Activated CD4-positive, alpha-beta memory T cell treated with anti-CD3 and anti-CD28 coated beads for 36 hours (primary cell): Measurements from ENCODE around the gene MCM9. TPM values are rescaled to one million over a fixed set of nuclear protein-coding genes. Genes with fewer than 3 reads are reported as not detected.

Source experiments
- CTCF ChIA-PET: fragments of 350-600 bp; sonication (Branson Sonifier 250); formaldehyde crosslinking; loops from one replicate; lab custom pipeline; 2021; ENCODE audit warnings: antibody characterized with exemption, inconsistent platforms; lab: Charles Lee
- POLR2A ChIA-PET: fragments of 350-600 bp; sonication (Branson Sonifier 250); formaldehyde crosslinking; loops from one replicate; lab custom pipeline; 2021; ENCODE audit warnings: antibody characterized with exemption; lab: Charles Lee
- DNase-seq: peaks from one replicate; pipeline ENCODE4 v3.0.0-alpha.2; 2020
- H3K27ac Mint-ChIP-seq: one replicate; pipeline ENCODE4 v1.8.0; 2021; ENCODE audit warnings: mixed read lengths
- H3K27me3 Mint-ChIP-seq: one replicate; pipeline ENCODE4 v1.8.0; 2021; ENCODE audit warnings: mixed read lengths
- H3K36me3 Mint-ChIP-seq: one replicate; pipeline ENCODE4 v1.8.0; 2021; ENCODE audit warnings: mixed read lengths
- H3K4me1 Mint-ChIP-seq: one replicate; pipeline ENCODE4 v1.8.0; 2021; ENCODE audit warnings: low read depth, mixed read lengths
- H3K4me3 Mint-ChIP-seq: one replicate; pipeline ENCODE4 v1.8.0; 2021; ENCODE audit warnings: mild to moderate bottlenecking, mixed read lengths
- H3K9me3 Mint-ChIP-seq: one replicate; pipeline ENCODE4 v1.8.0; 2021; ENCODE audit warnings: mixed read lengths
- intact Hi-C: fragments of 100-400 bp; cut with micrococcal nuclease; formaldehyde crosslinking; loops from one replicate; pipeline ENCODE4 v1.15.1; 2023
- total RNA-seq, 2 experiments: library from RNA; stranded (reverse); gene quantifications; one replicate each; pipeline ENCODE4 v1.2.3, GENCODE V29; 2021

Gene MCM9
- 10 to 100 TPM; 14.4 to 14.7 TPM for total RNA-seq

DNA sequence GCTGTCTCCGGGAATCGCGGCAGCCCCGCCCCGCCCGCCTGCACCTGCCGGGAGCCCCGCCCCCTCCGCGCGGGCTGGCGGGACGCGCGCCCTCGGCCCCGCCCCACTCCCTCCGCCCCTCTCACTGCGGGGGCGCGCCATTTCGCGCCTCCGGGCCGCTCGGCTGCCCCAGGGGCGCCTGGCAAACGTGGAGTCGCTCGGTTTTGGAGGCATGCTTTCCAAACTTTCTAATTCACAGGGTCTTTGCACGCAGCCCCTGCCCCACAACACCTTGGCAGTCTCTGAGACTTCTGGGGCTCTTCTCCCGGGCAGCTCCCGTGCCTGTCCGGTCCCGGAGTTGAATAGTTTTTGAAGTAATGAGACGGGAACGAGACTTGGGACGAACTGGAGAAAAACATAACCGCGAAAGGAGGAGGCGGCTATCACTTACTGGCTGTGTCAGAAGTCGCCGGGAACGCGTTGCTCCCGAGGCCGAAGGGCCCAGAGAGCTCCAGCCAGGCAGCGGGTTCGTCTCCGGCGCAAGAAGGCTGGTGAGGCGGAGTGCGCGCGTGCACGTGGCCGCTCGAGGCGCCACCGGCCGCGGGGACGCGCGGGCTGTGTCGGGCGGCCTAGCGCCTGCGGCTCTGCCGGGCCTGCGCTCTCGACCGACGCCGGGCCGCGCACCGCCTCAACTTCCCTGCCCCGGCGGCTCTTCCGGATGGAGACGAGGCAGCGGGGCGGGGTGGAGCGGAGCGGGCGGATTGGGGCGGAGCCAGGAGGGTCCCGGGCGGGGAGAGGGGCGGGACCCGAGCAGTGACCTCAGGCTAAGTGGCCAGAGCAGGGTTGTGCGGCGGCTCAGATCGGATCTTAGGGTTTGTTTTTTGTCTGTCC lies at the start of gene MCM9:
TSS of gene MCM9 (minus strand) at position 699 of the 870 bp plus-strand sequence. CDS start 3,436 bp downstream, outside the sequence.
- ChIA-PET CTCF (interaction anchor here (1.1 to 2.3 kb wide), 4 partner anchors 29 to 176 kb away, joined by 3 to 12 read pairs (median 6); no protein-coding TSS in a partner anchor), POLR2A (interaction anchor here (0.6 to 2.0 kb wide), 6 partner anchors 37 to 145 kb away, joined by 3 to 10 read pairs (median 4); partner anchors contain the start of genes ASF1A and FAM184A)
- peaks cover 35% of the 10 kb centered on the region for H3K36me3 Mint-ChIP-seq
- H3K27ac Mint-ChIP-seq, result peak within 1 kb of the TSS; percentile 92
- peaks cover 5% of the 10 kb centered on the region for H3K9me3 Mint-ChIP-seq
- H3K27me3 Mint-ChIP-seq, result no peaks in the 10 kb centered on the region
- peaks cover 23% of the 10 kb centered on the region for H3K4me1 Mint-ChIP-seq
- peak within 1 kb of the TSS; percentile 81 for H3K4me3 Mint-ChIP-seq
- peak; percentile 94 for DNase-seq
- intact Hi-C loops, result loop anchor here (1.0 kb wide), 4 partner anchors 40 to 415 kb away; partner anchors contain the start of genes ASF1A and MAN1A1

DNA sequence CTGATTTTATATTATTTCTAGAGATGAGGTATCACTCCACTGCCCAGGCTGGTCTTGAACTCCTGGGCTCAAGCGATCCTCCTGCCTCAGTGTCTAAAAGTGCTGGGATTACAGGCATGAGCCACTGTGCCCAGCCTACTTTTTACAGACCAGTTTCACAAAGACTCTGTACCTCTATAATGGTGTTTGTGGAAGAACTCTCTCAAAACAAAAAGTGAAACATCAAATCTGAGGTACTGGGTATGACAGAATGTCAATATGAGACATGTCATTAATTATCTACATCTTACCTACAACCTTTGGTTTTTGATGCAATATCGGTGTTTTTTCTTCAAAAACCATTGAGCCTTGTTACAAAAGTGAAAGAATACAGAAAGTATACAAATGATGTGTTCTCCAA lies 49.4 kb upstream of the MCM9 start:
- DNase-seq, result no peak
- intact Hi-C loops, result no loop called here
- peaks cover 2% of the 10 kb centered on the region for H3K36me3 Mint-ChIP-seq
- CTCF ChIA-PET, result no interaction called here
- no peak overlapping the region for H3K27ac Mint-ChIP-seq
- POLR2A ChIA-PET, result no interaction called here
- no peak overlapping the region for H3K4me3 Mint-ChIP-seq
- H3K9me3 Mint-ChIP-seq, result no peaks in the 10 kb centered on the region
- H3K27me3 Mint-ChIP-seq, result no peaks in the 10 kb centered on the region
- no peaks in the 10 kb centered on the region for H3K4me1 Mint-ChIP-seq

DNA sequence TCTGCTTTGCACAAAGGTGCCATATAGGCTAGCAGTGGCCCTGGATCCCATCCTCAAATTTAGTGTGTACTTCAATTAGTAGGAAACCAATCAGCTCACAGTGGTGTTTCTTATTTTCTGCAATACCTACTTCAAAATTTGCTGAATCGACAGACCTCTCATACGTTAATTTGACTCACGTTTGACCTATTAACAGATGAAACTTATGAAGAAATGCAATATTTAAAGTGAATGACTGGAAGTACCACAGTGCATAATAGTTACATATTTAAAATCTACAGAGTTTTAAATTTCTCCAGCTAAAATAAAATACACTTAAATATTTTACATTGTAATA lies 47.6 kb upstream of the MCM9 start:
- Mint-ChIP-seq H3K27me3 (no peaks in the 10 kb centered on the region), H3K4me3 (no peak overlapping the region), H3K36me3 (peaks cover 11% of the 10 kb centered on the region), H3K9me3 (no peaks in the 10 kb centered on the region), H3K4me1 (no peaks in the 10 kb centered on the region), H3K27ac (no peak overlapping the region)
- POLR2A ChIA-PET, result no interaction called here
- intact Hi-C loops, result no loop called here
- DNase-seq, result no peak
- CTCF ChIA-PET, result interaction anchor here (1.1 kb wide), 1 partner anchor 128 kb away, joined by 3 read pairs; no protein-coding TSS in a partner anchor

DNA sequence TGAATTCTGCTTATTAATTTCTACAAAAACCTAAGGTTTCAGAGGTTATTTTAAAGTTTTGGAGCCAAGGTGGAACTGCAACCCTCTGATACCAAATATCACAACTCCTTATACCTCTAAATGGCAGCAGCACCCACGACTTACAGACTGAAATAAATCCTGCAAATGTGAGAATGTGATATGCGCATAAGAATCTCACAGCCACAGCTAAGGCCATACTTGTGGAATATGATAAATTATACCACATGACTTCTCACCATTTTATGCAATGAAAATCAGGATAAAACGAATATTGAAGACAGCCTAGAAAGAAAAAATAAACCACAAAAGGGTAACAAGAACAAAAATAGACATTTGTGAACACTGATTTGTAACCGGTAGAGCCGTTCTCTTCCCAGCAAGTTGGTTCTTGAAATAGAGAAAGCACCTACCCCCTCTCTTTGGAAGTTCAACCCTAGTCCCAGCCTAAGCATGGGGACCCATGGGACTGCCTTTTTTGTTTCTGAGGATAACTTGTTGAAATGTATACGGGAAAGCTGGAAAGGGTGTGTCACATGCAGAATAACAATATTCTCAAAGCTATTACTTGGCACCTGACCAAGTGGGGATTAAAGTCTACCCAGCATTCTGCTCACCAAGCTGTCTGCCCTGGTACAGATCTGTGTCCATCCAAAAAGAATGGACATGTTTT lies 47.1 kb upstream of the MCM9 start:
- Mint-ChIP-seq H3K36me3 (peaks cover 11% of the 10 kb centered on the region), H3K4me3 (no peak overlapping the region), H3K27me3 (no peaks in the 10 kb centered on the region), H3K27ac (no peak overlapping the region), H3K4me1 (no peaks in the 10 kb centered on the region), H3K9me3 (no peaks in the 10 kb centered on the region)
- no peak for DNase-seq
- intact Hi-C loops, result no loop called here
- ChIA-PET POLR2A (no interaction called here), CTCF (interaction anchor here (1.1 kb wide), 1 partner anchor 129 kb away, joined by 3 read pairs; no protein-coding TSS in a partner anchor)

DNA sequence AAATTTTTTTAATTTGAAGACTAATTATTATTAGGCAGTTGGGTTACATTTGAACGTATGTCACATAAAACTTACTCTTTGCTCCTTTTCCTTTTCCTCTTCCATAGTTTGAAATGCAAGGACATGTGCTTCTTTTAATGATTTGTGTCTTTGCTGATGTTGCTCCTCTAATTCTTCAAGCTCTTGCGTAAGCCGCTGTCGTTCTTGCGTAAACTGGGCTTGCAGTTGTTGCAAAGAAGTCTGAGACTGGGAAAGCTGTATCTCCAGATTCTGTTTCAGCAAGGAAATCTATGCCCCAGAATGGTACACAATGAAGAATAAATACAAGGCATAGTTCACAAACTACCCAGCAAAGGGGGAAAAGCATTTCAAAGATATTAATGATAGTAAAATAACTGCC lies 45.1 kb upstream of the MCM9 start:
- Mint-ChIP-seq H3K4me1 (no peaks in the 10 kb centered on the region), H3K27me3 (no peaks in the 10 kb centered on the region), H3K9me3 (no peaks in the 10 kb centered on the region), H3K27ac (no peak overlapping the region), H3K4me3 (no peak overlapping the region), H3K36me3 (peaks cover 13% of the 10 kb centered on the region)
- intact Hi-C loops, result no loop called here
- POLR2A ChIA-PET, result no interaction called here
- CTCF ChIA-PET, result no interaction called here
- no peak for DNase-seq

DNA sequence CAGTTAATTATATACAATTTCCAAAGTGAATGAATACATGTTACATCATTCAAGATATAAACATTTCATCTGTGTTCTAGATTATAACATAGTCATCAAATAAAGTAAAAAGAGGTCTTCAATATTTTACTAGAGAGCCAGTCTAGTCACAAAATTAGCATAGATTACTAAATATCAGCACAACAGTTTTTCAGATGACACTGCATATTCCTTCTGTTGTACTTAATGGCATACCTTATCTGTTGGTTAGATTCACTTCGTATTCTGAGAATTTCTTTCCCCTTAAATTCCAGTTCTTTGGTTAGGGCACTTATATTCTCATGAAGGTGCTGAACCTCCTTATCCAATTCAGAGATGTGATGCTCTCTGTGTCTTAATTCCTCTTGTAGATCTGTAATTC lies 39.8 kb upstream of the MCM9 start:
- H3K4me1 Mint-ChIP-seq, result no peaks in the 10 kb centered on the region
- intact Hi-C loops, result no loop called here
- peaks cover 11% of the 10 kb centered on the region for H3K36me3 Mint-ChIP-seq
- no peak for DNase-seq
- ChIA-PET POLR2A (no interaction called here), CTCF (interaction anchor here (0.9 kb wide), 1 partner anchor 136 kb away, joined by 4 read pairs; no protein-coding TSS in a partner anchor)
- no peaks in the 10 kb centered on the region for H3K27me3 Mint-ChIP-seq
- no peak overlapping the region for H3K27ac Mint-ChIP-seq
- H3K9me3 Mint-ChIP-seq, result no peaks in the 10 kb centered on the region
- H3K4me3 Mint-ChIP-seq, result no peak overlapping the region

DNA sequence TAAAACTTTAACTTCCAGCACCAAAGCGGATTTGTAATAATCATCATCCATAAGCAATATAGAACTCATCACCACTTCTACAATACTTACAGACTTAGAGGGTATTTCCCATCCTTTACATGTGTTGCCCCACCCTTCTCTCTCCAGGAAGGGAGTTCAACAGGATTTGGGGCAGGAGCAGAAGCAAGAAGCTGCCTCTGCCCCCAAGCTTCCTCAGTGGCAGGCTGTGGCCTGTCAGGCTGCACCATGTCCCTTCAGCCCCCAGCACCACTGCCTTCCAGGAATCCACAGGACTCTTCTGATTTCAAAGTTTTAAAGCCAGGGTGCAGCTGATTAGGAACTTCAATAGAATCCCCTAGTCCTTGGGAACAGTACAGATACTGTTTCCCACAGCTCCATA lies 36.7 kb upstream of the MCM9 start:
- H3K4me3 Mint-ChIP-seq, result no peak overlapping the region
- H3K9me3 Mint-ChIP-seq, result no peaks in the 10 kb centered on the region
- no peak for DNase-seq
- intact Hi-C loops, result no loop called here
- CTCF ChIA-PET, result interaction anchor here (1.0 to 11.0 kb wide), 2 partner anchors 8 to 140 kb away, joined by 3 to 200 read pairs; no protein-coding TSS in a partner anchor
- POLR2A ChIA-PET, result no interaction called here
- H3K27me3 Mint-ChIP-seq, result no peaks in the 10 kb centered on the region
- no peaks in the 10 kb centered on the region for H3K4me1 Mint-ChIP-seq
- H3K36me3 Mint-ChIP-seq, result peaks cover 1% of the 10 kb centered on the region
- no peak overlapping the region for H3K27ac Mint-ChIP-seq

DNA sequence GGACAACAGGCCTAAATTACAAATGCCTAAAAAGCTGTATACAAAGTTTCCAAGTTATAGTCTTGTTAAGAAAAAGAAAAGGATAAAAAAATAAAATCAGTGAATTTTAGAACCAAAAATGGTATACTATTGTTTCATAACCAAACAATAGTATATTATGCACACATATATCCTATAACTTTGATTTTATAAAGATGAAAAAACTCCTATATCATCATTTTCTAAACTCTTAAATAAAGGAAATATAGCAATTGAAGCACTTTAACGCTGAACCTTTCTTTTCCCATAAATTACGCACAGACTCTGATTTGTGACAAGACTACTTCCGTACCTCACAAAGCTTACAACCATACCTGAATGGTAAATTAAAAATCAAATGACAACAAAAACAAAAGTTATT lies 35.9 kb upstream of the MCM9 start:
- Mint-ChIP-seq H3K9me3 (no peaks in the 10 kb centered on the region), H3K4me3 (no peak overlapping the region), H3K4me1 (no peaks in the 10 kb centered on the region), H3K36me3 (no peaks in the 10 kb centered on the region), H3K27ac (no peak overlapping the region), H3K27me3 (no peaks in the 10 kb centered on the region)
- ChIA-PET POLR2A (no interaction called here), CTCF (interaction anchor here (1.9 to 11.0 kb wide), 2 partner anchors 141 to 158 kb away, joined by 6 to 200 read pairs; no protein-coding TSS in a partner anchor)
- intact Hi-C loops, result no loop called here
- DNase-seq, result no peak

DNA sequence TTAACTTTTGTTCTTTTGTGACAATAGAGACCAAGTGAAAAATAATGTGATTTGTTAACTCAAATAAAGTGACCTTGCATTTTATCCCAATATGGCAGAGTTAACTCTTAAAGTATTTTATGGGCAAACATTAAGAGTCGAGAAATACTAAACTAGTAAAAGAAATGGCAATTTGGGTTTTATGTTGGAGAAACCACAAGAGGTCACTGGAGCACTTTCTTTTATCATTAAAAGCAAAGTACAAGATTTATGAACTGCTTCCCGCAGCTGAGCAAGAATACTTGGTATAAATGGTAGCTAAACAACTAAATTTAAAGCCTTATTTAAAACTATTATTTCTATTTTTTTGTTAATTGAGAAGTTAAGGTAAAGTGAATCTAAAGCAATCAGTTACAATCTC lies 33.5 kb upstream of the MCM9 start:
- no peak overlapping the region for H3K4me3 Mint-ChIP-seq
- no peaks in the 10 kb centered on the region for H3K9me3 Mint-ChIP-seq
- H3K27ac Mint-ChIP-seq, result no peak overlapping the region
- H3K27me3 Mint-ChIP-seq, result no peaks in the 10 kb centered on the region
- POLR2A ChIA-PET, result no interaction called here
- H3K36me3 Mint-ChIP-seq, result no peaks in the 10 kb centered on the region
- DNase-seq, result no peak
- CTCF ChIA-PET, result interaction anchor here (0.7 to 11.0 kb wide), 6 partner anchors 9 to 174 kb away, joined by 3 to 200 read pairs (median 4); no protein-coding TSS in a partner anchor
- intact Hi-C loops, result loop anchor here (1.0 kb wide), 1 partner anchor 142 kb away; no protein-coding TSS in a partner anchor
- no peaks in the 10 kb centered on the region for H3K4me1 Mint-ChIP-seq

DNA sequence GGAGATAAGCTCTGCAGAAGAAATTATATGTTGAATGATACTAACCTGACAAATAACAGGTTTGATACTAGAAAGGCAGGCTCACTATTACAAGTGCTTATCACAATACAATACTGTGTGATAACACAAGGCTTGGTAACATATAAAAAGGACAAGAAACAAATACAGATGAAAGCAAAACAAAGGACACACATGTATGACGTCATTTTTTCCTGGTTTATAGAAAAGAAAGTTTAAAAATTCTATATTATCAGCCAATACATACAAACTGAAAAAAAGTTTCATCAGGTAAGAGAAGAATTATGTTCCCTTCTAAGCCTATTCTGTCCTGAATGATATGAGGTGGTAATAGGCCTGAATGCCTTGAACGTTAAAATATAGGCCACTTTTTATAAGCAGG lies 32.3 kb upstream of the MCM9 start:
- POLR2A ChIA-PET, result no interaction called here
- no peaks in the 10 kb centered on the region for H3K4me1 Mint-ChIP-seq
- intact Hi-C loops, result no loop called here
- no peaks in the 10 kb centered on the region for H3K36me3 Mint-ChIP-seq
- CTCF ChIA-PET, result interaction anchor here (1.8 to 11.0 kb wide), 2 partner anchors 145 to 162 kb away, joined by 5 to 200 read pairs; no protein-coding TSS in a partner anchor
- H3K9me3 Mint-ChIP-seq, result no peaks in the 10 kb centered on the region
- H3K4me3 Mint-ChIP-seq, result no peak overlapping the region
- no peaks in the 10 kb centered on the region for H3K27me3 Mint-ChIP-seq
- no peak overlapping the region for H3K27ac Mint-ChIP-seq
- DNase-seq, result no peak

DNA sequence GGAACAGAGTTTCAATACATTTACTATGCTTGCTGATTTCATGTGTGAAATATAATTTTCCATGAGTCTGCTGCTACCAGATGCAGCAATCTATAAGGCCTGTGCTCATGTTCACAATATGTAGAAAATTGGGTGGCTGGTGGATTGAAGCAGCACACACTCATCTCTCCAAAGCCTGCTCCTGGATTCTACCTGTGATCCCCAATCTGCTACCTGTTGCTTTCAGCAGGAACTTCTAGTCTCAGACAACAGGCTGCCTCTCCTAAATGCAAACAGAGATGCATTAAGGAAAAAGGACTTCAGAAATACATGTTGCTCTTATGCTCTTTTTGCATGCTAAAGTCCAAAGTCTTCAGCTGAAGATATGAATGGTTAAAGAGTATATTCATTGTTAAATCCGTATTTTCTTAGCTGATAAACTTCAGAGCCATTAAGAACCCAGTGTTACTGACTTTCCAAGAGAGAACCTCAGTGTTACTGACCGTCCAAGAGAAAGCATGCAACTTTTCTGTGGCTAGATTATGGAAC lies 30.9 kb upstream of the MCM9 start:
- Mint-ChIP-seq H3K4me1 (no peaks in the 10 kb centered on the region), H3K27ac (no peak overlapping the region), H3K4me3 (no peak overlapping the region), H3K27me3 (no peaks in the 10 kb centered on the region), H3K36me3 (no peaks in the 10 kb centered on the region), H3K9me3 (no peaks in the 10 kb centered on the region)
- intact Hi-C loops, result no loop called here
- POLR2A ChIA-PET, result no interaction called here
- no peak for DNase-seq
- CTCF ChIA-PET, result interaction anchor here (1.4 to 11.0 kb wide), 2 partner anchors 112 to 146 kb away, joined by 4 to 200 read pairs; partner anchors contain the start of gene FAM184A
